Testis (tissue), 2 donors: ENCODE data around the gene CREG2.

Experiments
- CTCF ChIP-seq, 3 experiments: fragments of 450-650 bp in 2 of 3; fragments of 200-600 bp in 1 of 3; sonication (generic) in 1 of 3; IDR thresholded peaks; one replicate each; pipeline ENCODE4 v1.5.1; 2016 to 2019; ENCODE audit warnings: antibody characterized with exemption in 3 of 3, mild to moderate bottlenecking in 2 of 3, moderate library complexity in 1 of 3
- POLR2A ChIP-seq: fragments of 450-650 bp; IDR thresholded peaks from one replicate; pipeline ENCODE4 v1.6.1; 2017; ENCODE audit warnings: antibody characterized with exemption, mild to moderate bottlenecking, moderate library complexity

GRCh38 chr2:101432411-101433181 lies 45.3 kb upstream of the CREG2 start:
- TF ChIP-seq CTCF (IDR thresholded peaks at IDR 0.05) (no peak), POLR2A (no peak)
